Measurements from ENCODE around the gene EIF4E.
"Not testable (repeated sequence)": the region's sequence is repeated elsewhere in the genome, so short reads cannot be mapped to it uniquely, and the experiment has no call there.

Gene EIF4E

DNA sequence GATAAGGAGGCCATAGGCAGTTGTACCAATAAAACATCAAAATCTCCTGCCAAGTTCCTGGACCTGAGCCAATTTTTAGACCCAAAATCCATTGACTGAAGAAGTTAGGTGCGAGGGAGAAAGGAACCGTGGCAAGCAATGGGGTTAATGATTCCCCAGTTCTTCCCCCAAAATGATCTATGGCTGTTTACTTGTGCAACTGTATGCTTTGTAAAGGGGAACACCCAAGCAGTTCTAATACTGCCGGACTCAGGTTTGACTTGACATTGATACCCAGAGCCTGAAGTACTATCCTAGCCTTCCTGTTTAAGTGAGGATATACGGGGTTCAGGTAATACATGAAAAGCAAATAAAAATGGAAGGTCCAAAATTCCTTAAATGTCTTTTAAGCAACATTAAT, 6.7 kb upstream of the EIF4E start:
- no peak for DNase-seq (ENCODE audit: low spot score)
- TF ChIP-seq, protein P1, sequence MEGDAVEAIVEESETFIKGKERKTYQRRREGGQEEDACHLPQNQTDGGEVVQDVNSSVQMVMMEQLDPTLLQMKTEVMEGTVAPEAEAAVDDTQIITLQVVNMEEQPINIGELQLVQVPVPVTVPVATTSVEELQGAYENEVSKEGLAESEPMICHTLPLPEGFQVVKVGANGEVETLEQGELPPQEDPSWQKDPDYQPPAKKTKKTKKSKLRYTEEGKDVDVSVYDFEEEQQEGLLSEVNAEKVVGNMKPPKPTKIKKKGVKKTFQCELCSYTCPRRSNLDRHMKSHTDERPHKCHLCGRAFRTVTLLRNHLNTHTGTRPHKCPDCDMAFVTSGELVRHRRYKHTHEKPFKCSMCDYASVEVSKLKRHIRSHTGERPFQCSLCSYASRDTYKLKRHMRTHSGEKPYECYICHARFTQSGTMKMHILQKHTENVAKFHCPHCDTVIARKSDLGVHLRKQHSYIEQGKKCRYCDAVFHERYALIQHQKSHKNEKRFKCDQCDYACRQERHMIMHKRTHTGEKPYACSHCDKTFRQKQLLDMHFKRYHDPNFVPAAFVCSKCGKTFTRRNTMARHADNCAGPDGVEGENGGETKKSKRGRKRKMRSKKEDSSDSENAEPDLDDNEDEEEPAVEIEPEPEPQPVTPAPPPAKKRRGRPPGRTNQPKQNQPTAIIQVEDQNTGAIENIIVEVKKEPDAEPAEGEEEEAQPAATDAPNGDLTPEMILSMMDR (IDR thresholded peaks at IDR 0.05; ENCODE audit: extremely low read depth, insufficient read depth, missing control alignments): no peak
- in situ Hi-C loops (cut with MboI; ENCODE audit: low pct_unique_long_range_greater_than_20kb, low sequenced_read_pairs, unreplicated experiment): no loop called here

DNA sequence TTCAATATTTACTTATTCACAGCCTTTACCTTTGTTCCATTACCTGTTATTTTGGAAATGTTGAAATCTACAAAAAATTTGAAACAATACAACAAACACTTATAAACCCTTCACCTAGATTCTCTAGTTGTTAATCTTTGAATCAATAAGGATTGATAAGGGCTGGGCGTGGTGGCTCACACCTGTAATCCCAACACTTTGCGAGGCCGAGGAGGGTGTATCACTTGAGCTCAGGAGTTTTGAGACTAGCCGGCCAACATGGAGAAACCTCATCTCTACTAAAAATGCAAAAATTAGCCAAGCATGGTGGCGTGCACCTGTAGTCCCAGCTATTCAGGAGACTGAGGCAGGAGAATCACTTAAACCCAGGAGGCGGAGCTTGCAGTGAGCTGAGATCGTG, 5.9 kb upstream of the EIF4E start:
- DNase-seq (ENCODE audit: low spot score); in situ Hi-C loops (cut with MboI; ENCODE audit: low pct_unique_long_range_greater_than_20kb, low sequenced_read_pairs, unreplicated experiment): not testable (repeated sequence)

DNA sequence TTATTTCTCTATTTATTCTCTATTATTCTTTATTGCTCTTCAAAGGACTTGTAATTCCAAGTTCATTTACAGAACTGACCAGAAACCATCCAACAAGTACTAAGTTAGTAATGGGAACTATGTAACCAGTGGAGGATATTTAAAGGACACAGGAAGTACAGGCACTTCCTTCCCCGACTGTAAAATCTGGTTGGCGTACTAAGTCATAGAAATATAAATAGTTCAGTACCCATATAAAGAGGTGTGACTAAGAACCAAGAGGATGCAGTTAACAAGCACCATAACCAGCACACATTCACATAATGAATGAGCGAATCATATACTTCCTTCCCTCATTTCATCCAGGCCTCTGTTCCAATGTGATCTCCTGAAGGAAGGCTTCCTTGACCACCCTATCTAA, 3.6 kb upstream of the EIF4E start:
- in situ Hi-C loops (cut with MboI; ENCODE audit: low pct_unique_long_range_greater_than_20kb, low sequenced_read_pairs, unreplicated experiment): no loop called here
- TF ChIP-seq, protein P1 (IDR thresholded peaks at IDR 0.05; ENCODE audit: extremely low read depth, insufficient read depth, missing control alignments): no peak
- no peak for DNase-seq (ENCODE audit: low spot score)

DNA sequence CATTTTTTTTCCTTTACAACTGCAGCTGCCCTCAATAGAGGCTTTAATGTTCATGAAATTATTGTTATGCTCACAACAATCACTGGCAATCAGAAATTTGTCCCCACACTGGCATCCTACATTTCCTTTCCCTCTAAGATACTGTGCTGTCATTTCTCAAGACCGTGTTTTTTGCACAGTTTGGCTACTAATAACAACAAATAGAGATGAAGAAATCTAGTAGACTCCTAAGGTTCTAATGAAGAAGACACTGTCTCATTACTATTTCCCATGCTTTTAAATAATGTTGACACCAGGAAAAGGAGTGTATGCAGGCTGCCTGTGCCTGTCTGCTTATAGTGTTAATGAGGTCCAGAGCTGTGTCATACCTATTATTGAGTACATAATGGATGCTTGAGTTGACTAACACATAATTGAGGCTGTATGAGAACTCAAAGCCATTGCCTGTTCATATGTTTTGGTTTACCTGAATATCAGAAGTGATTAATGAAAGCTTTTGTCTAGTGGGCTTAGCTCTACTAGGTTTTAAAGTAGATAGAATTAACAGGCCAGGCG, 1.5 kb upstream of the EIF4E start:
- in situ Hi-C loops (cut with MboI; ENCODE audit: low pct_unique_long_range_greater_than_20kb, low sequenced_read_pairs, unreplicated experiment): no loop called here
- TF ChIP-seq, protein P1 (IDR thresholded peaks at IDR 0.05; ENCODE audit: extremely low read depth, insufficient read depth, missing control alignments): no peak
- DNase-seq (ENCODE audit: low spot score): no peak

DNA sequence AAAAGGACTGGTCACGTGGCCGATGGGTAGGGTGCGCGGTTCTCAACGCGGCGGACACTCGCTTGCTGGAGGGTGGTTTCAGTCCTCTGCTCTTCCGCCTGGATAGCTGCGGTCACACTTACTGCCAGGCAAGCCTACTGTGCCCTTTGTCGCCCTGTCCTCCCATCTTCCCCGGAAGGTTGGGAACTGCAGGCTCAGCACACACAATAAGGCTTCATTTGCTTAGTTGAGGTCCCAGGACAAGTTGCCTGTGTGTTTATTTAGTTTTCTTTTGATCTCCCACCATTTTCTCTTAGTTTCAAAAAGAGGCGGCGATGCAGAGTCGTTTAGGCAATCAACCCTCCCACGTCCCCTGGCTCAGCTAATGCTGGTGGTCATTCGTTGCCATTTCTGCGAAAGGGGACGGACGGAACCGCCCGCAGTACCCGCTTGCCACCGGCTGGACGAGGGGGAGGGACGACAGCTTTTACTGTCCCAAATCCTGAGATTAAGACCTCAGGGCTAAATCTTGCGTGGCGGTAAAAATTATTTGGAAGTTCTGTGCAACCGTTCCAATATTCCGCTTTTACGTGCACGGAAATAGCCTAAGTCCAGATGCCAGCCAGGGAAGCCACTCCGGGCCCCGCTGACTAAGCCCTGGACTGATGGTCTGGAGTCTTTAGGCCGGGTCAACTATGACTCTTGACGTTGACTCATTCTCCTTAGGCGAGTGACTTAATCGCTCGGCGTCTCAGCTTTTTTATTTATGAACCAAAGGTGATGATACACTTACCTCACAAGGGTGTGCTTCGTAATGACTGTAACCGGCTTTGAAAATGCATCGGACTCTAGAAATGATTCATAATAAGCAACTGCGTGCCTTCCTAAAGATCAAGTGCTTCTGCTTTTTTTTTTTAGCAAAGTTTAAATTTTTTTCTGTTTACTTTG, 671 bp upstream of the EIF4E start:
- DNase-seq (ENCODE audit: low spot score): peak; percentile 76
- TF ChIP-seq, protein P1 (IDR thresholded peaks at IDR 0.05; ENCODE audit: extremely low read depth, insufficient read depth, missing control alignments): no peak
- in situ Hi-C loops (cut with MboI; ENCODE audit: low pct_unique_long_range_greater_than_20kb, low sequenced_read_pairs, unreplicated experiment): no loop called here

DNA sequence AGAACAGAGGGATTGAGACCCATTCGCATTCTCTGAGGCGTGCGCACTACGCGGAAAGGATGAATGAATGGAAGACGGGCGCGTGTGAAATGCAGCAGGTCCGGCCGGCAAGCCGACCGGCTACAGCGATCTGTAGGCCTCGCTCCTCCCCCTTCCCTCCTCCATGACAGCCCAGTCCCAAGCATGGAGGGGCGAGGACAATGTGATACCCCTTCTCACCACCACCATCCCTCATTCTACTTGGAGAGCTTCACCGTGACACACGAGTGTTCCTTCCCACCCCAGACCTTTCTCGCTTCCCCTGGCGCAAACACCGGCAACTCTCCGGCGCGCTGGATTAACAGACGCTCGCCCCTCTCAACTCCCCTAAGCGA, 815 bp downstream of the EIF4E start:
- in situ Hi-C loops (cut with MboI; ENCODE audit: low pct_unique_long_range_greater_than_20kb, low sequenced_read_pairs, unreplicated experiment): no loop called here
- TF ChIP-seq, protein P1 (IDR thresholded peaks at IDR 0.05; ENCODE audit: extremely low read depth, insufficient read depth, missing control alignments): no peak
- DNase-seq (ENCODE audit: low spot score): peak; percentile 75

DNA sequence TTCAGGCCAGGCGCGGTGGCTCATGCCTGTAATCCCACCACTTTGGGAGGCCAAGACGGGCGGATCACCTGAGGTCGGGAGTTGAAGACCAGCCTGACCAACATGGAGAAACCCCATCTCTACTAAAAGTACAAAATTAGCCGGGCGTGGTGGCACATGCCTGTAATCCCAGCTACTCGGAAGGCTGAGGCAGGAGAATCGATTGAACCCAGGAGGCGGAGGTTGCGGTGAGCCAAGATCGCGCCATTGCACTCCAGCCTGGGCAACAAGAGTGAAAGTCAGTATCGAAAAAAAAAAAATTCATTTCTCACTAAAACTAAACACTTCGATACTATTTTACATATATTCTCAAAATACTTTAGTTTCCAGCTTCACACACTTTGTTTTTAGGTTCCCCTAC, 2.7 kb downstream of the EIF4E start:
- in situ Hi-C loops (cut with MboI; ENCODE audit: low pct_unique_long_range_greater_than_20kb, low sequenced_read_pairs, unreplicated experiment): not testable (repeated sequence)

More for the DNA sequence above, 2.7 kb downstream of the EIF4E start:
- DNase-seq (ENCODE audit: low spot score): not testable (repeated sequence)

Data from GM13977 (cell line).